ENCODE data around the gene ECM2.

DNA sequence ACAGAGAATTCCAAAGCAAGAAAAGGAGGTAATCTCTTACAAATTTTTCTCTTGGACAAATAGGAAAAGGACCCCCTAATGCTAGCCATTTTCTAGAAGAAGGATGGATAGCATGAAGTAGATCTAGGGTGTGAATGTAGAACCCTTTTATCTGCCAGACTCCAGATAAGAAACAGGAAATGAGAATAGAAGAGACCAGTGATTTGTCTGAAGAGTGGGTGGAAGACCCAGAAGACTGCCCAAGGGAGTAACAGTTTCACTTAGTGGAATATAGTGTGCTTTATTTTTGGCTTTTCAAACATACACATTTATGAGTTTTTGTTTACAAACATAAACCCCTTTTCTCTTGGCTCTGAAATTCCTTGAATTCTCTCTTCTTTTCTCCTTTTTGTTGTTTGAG is 25.0 kb downstream of the ECM2 start:
- no peak for TF ChIP-seq EZH2phosphoT487 (IDR thresholded peaks at IDR 0.05; ENCODE audit: insufficient read depth, low read depth)
- no peak for TF ChIP-seq EZH2 (IDR thresholded peaks at IDR 0.05; ENCODE audit: insufficient read depth, poor library complexity, severe bottlenecking)

Measured in GM23248 (cell line).